Upper lobe of left lung (tissue), 4 donors: Measurements from ENCODE around the gene ANGPT4.

Experiments
- EP300 ChIP-seq, 4 donors: sonication (generic); formaldehyde crosslinking; IDR thresholded peaks; one replicate each; pipeline ENCODE4 v1.5.1; 2017; ENCODE audit warnings: antibody characterized with exemption in 4 of 4, control low read depth in 2 of 4
- POLR2AphosphoS5 ChIP-seq, 2 donors: sonication (generic); formaldehyde crosslinking; IDR thresholded peaks; one replicate each; pipeline ENCODE4 v1.5.1; 2017; ENCODE audit warnings: antibody characterized with exemption in 2 of 2

DNA sequence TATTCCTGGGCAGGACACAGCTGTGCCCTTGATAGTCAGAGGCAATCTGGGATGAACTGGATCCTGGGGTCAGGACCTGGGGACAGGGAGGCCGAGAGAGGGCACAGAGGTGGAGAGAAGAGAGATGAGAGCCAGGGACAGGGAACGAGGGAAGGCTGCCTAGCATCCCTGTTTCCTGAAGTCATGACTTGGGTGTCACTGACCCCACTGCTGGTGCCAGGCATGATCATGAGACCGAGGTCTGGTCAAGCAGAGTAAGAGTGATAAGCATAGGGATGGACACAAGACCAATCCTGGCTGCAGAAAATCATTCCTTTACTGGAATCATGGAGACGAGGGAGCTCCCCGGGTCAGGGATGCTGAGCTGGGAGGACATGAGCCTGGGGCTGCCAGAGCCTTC lies 46.5 kb downstream of the ANGPT4 start:
- TF ChIP-seq POLR2AphosphoS5 (IDR thresholded peaks at IDR 0.05) = no peak
- TF ChIP-seq EP300 (IDR thresholded peaks at IDR 0.05) = no peak
